ENCODE measurements around the gene DUSP10.

GRCh38 chr1:221672239-221672645, 69.6 kb downstream of the DUSP10 start:
- no peak for TF ChIP-seq CTCF (IDR thresholded peaks at IDR 0.05 in 2 of 3, conservative IDR thresholded peaks at IDR 0.05 in 1 of 3; ENCODE audit: borderline replicate concordance in 1 of 3, insufficient read depth in 1 of 3, low read depth in 2 of 3, low read length in 2 of 3)
- TF ChIP-seq POLR2A (IDR thresholded peaks at IDR 0.05; ENCODE audit: borderline replicate concordance, extremely low read depth, insufficient read depth, insufficient read length): no peak
- no peak for TF ChIP-seq ZFX (IDR thresholded peaks at IDR 0.05)
- no peak for TF ChIP-seq EGR1 (IDR thresholded peaks at IDR 0.05; ENCODE audit: low read depth)
- TF ChIP-seq EZH2 (IDR thresholded peaks at IDR 0.05): no peak

All from HCT116 (cell line).